Measurements from ENCODE around the gene PKP4. TPM values are rescaled to one million over a fixed set of nuclear protein-coding genes. Genes with fewer than 3 reads are reported as not detected.

Gene PKP4, protein sequence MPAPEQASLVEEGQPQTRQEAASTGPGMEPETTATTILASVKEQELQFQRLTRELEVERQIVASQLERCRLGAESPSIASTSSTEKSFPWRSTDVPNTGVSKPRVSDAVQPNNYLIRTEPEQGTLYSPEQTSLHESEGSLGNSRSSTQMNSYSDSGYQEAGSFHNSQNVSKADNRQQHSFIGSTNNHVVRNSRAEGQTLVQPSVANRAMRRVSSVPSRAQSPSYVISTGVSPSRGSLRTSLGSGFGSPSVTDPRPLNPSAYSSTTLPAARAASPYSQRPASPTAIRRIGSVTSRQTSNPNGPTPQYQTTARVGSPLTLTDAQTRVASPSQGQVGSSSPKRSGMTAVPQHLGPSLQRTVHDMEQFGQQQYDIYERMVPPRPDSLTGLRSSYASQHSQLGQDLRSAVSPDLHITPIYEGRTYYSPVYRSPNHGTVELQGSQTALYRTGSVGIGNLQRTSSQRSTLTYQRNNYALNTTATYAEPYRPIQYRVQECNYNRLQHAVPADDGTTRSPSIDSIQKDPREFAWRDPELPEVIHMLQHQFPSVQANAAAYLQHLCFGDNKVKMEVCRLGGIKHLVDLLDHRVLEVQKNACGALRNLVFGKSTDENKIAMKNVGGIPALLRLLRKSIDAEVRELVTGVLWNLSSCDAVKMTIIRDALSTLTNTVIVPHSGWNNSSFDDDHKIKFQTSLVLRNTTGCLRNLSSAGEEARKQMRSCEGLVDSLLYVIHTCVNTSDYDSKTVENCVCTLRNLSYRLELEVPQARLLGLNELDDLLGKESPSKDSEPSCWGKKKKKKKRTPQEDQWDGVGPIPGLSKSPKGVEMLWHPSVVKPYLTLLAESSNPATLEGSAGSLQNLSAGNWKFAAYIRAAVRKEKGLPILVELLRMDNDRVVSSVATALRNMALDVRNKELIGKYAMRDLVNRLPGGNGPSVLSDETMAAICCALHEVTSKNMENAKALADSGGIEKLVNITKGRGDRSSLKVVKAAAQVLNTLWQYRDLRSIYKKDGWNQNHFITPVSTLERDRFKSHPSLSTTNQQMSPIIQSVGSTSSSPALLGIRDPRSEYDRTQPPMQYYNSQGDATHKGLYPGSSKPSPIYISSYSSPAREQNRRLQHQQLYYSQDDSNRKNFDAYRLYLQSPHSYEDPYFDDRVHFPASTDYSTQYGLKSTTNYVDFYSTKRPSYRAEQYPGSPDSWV
- 29.5 and 31.3 TPM in 2 replicates for total RNA-seq

GRCh38 chr2:158456309-158457066, at the start of gene PKP4, which contains the start of gene CCDC148:
Gene PKP4 (plus strand): TSS chr2:158456952. CDS start chr2:158533185, 76,233 bp downstream.
Gene CCDC148 (minus strand): TSS chr2:158456753. CDS start chr2:158456439, 314 bp downstream.

Other genes with a start within 250 kb of the PKP4 start
- gene CCDC148, start 199 bp upstream of the PKP4 start, total RNA-seq: 0.20 TPM in 1 of 2 replicates, not detected in the other

Data from mammary microvascular endothelial cell (primary cell).